SK-N-SH treated with all-trans-retinoic acid at 6 μM for 48 hours (cell line): ENCODE measurements around the gene DTNBP1.

Experiments used
- BACH2 ChIP-seq: fragments of 250-450 bp; sonication (Bioruptor Pico); IDR thresholded peaks from 2 replicates; pipeline ENCODE4 v1.9.0; 2021; ENCODE audit warnings: mild to moderate bottlenecking, borderline replicate concordance
- TCF4 ChIP-seq: fragments of 250-450 bp; sonication (Bioruptor Pico); IDR thresholded peaks from 2 replicates; pipeline ENCODE4 v1.8.0; 2021; ENCODE audit warnings: mild to moderate bottlenecking, moderate library complexity, borderline replicate concordance
- TOX ChIP-seq: fragments of 250-450 bp; sonication (Bioruptor Pico); IDR thresholded peaks from 2 replicates; pipeline ENCODE4 v1.8.0; 2021; ENCODE audit warnings: mild to moderate bottlenecking, moderate library complexity, borderline replicate concordance
- ZFP30 ChIP-seq: fragments of 450-650 bp; formaldehyde crosslinking; IDR thresholded peaks from 2 replicates; pipeline ENCODE4 v1.5.0; 2022; ENCODE audit warnings: mild to moderate bottlenecking, moderate library complexity
- ZNF70 ChIP-seq: fragments of 450-650 bp; formaldehyde crosslinking; IDR thresholded peaks from 2 replicates; pipeline ENCODE4 v1.5.0; 2020; ENCODE audit warnings: mild to moderate bottlenecking, moderate library complexity
- TF ChIP-seq, protein P1 (sequence below): fragments of 250-450 bp; sonication (Bioruptor Pico); IDR thresholded peaks from 2 replicates; pipeline ENCODE4 v1.8.0; 2020; ENCODE audit warnings: mild to moderate bottlenecking, moderate library complexity, borderline replicate concordance

DNA sequence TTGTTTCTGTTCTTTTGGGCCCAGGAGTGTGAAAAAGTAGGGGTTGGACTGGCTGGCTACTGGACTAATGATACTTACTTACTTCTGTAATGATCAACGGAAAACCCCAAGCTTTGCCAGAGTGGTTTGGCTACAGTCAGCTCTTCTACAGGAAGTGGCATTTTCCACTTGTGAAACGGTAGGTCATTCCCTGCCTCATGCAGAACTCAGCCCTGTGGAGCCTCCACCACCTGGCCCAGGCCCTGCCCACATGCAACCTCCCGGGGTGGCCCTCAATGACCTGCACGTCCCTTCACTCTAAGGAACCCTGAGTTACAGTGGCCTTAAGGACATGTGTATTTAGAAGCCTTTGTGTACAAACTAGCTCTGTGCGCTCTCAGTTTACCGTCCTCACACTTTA, 140.4 kb downstream of the DTNBP1 start:
- TF ChIP-seq TOX (CRISPR knock-in tag) (no peak), BACH2 (CRISPR knock-in tag) (no peak), ZFP30 (no peak), ZNF70 (no peak), TCF4 (no peak)
- TF ChIP-seq, protein P1, sequence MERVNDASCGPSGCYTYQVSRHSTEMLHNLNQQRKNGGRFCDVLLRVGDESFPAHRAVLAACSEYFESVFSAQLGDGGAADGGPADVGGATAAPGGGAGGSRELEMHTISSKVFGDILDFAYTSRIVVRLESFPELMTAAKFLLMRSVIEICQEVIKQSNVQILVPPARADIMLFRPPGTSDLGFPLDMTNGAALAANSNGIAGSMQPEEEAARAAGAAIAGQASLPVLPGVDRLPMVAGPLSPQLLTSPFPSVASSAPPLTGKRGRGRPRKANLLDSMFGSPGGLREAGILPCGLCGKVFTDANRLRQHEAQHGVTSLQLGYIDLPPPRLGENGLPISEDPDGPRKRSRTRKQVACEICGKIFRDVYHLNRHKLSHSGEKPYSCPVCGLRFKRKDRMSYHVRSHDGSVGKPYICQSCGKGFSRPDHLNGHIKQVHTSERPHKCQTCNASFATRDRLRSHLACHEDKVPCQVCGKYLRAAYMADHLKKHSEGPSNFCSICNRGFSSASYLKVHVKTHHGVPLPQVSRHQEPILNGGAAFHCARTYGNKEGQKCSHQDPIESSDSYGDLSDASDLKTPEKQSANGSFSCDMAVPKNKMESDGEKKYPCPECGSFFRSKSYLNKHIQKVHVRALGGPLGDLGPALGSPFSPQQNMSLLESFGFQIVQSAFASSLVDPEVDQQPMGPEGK (CRISPR knock-in tag): no peak
